Sigmoid colon (tissue), 4 donors: Measurements from ENCODE around the gene TRAF3IP1.
A peak's percentile ranks its signal among the peaks of the same experiment; 100 is the strongest.

Experiments used
- EP300 ChIP-seq, 4 donors: sonication (generic); formaldehyde crosslinking; IDR thresholded peaks; one replicate each; pipeline ENCODE4 v1.6.1; 2017; ENCODE audit warnings: antibody characterized with exemption in 4 of 4
- POLR2A ChIP-seq, 2 donors: fragments of 450-650 bp; IDR thresholded peaks; one replicate each; pipeline ENCODE4 v1.6.1; 2016; ENCODE audit warnings: antibody characterized with exemption in 2 of 2, mild to moderate bottlenecking in 2 of 2, moderate library complexity in 2 of 2
- TF ChIP-seq, protein P1 (sequence below), 4 experiments: fragments of 450-650 bp in 3 of 4; fragments of 200-600 bp in 1 of 4; IDR thresholded peaks; one replicate each; pipeline ENCODE4 v1.5.1; 2016 to 2019; ENCODE audit warnings: antibody characterized with exemption in 4 of 4, mild to moderate bottlenecking in 3 of 4, moderate library complexity in 2 of 4

DNA sequence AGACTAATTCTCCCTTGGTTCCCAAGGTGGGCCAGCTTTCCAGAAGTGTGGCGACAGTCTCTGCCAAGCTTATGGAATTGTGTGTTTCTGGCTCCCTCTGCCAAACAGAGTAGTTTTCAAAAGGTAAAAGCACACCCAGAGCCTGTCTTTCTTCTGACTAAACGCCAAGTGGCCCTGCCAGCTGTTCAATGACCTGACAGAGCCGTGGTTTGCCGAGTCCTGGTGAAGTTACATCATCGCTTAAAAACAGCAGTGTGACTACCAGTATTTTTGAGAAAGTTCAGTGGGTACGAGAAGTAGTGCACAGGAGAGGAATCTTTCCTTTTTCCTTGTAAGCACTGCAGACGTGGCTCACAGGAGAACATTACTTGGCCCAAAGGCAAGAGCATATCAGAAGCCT, 33.8 kb upstream of the TRAF3IP1 start:
- TF ChIP-seq, protein P1, sequence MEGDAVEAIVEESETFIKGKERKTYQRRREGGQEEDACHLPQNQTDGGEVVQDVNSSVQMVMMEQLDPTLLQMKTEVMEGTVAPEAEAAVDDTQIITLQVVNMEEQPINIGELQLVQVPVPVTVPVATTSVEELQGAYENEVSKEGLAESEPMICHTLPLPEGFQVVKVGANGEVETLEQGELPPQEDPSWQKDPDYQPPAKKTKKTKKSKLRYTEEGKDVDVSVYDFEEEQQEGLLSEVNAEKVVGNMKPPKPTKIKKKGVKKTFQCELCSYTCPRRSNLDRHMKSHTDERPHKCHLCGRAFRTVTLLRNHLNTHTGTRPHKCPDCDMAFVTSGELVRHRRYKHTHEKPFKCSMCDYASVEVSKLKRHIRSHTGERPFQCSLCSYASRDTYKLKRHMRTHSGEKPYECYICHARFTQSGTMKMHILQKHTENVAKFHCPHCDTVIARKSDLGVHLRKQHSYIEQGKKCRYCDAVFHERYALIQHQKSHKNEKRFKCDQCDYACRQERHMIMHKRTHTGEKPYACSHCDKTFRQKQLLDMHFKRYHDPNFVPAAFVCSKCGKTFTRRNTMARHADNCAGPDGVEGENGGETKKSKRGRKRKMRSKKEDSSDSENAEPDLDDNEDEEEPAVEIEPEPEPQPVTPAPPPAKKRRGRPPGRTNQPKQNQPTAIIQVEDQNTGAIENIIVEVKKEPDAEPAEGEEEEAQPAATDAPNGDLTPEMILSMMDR (IDR thresholded peaks at IDR 0.05), result peak in 1 of 4 experiments; percentile 15
- TF ChIP-seq EP300 (IDR thresholded peaks at IDR 0.05) (peak in 2 of 4 donors; percentile 50 to 86), POLR2A (IDR thresholded peaks at IDR 0.05) (no peak)
